Cardiac septum (tissue), 1 donor: ENCODE results near the gene SRGAP2C. TPM values are rescaled to one million over a fixed set of nuclear protein-coding genes. Genes with fewer than 3 reads are reported as not detected.
"Not testable (repeated sequence)": the region's sequence is repeated elsewhere in the genome, so short reads cannot be mapped to it uniquely, and the experiment has no call there.

ENCODE experiments used
- DNase-seq: peaks from one replicate; pipeline ENCODE4 v3.0.0-alpha.2; 2020; ENCODE audit warnings: low spot score
- intact Hi-C: fragments of 100-400 bp; cut with DNase I; formaldehyde crosslinking; loops from one replicate; pipeline ENCODE4 v1.14.0; 2022
- total RNA-seq: library from RNA; stranded (reverse); fragmentation: NEBNext Ultra II Directional; extraction: Animal tissue kit (Norgen Biotek cat#: 25700); gene quantifications from one replicate; pipeline ENCODE4 v1.2.1, GENCODE V29; 2021
- donor health status: DM: no; HTN: no; CAD: no.

Gene SRGAP2C
- total RNA-seq, 1 donor from 2014 or later = 9.8 TPM

DNA sequence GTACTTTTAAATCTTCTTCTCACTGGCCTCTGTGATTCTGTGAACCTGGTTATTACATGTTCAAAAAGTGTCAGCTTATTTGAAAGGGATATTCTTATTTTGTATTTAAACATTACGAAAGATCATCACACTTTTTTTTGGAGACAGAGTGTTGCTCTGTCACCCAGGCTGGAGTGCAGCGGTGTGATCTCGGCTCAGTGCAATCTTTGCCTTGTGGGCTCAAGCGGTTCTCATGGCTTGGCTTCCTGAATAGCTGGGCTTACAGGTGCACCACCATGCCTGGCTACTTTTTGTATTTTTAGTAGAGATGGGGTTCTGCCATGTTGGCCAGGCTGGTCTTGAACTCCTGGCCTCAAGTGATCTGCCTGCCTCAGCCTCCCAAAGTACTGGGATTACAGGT is 82.3 kb downstream of the SRGAP2C start:
- intact Hi-C loops, DNase-seq: not testable (repeated sequence)

GRCh38 chr1:121269309-121269708 is 84.5 kb downstream of the SRGAP2C start:
- DNase-seq, intact Hi-C loops: not testable (repeated sequence)

GRCh38 chr1:121269973-121270372 is 85.2 kb downstream of the SRGAP2C start:
- DNase-seq, intact Hi-C loops: not testable (repeated sequence)

DNA sequence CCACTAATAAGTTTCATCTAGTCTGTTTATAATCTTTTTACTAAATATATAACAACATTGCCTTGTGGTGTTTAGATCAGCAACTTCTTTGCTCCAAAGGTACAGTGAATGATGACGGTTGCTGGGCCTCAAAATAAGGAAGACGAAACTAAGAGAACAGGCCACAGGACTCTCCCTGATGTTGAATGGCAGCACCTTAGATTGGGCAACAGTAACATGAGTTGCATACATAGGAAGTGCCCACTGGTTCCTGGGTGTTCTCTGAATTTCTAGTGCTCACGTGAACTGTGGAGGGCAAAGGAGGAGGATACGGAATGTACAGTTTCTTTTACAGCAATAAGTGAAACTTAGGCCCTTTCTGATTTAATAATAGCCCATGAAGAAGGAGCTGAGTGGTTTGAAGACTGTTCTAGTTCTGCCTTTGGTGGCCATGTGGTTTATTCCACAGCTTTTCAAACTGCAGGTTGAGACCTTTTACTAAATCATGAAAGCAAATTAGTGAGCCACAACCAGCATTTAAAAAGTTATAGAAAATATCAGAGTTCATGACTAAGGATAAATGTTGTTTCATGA is 86.5 kb downstream of the SRGAP2C start:
- intact Hi-C loops = not testable (repeated sequence)

GRCh38 chr1:121275435-121275834 is 90.7 kb downstream of the SRGAP2C start:
- DNase-seq, intact Hi-C loops: not testable (repeated sequence)

More for the DNA sequence above, 86.5 kb downstream of the SRGAP2C start:
- DNase-seq = not testable (repeated sequence)

- DNase-seq, intact Hi-C loops: not testable (repeated sequence)
These were observed 93.4 kb downstream of the SRGAP2C start for GRCh38 chr1:121278202-121278601.

DNA sequence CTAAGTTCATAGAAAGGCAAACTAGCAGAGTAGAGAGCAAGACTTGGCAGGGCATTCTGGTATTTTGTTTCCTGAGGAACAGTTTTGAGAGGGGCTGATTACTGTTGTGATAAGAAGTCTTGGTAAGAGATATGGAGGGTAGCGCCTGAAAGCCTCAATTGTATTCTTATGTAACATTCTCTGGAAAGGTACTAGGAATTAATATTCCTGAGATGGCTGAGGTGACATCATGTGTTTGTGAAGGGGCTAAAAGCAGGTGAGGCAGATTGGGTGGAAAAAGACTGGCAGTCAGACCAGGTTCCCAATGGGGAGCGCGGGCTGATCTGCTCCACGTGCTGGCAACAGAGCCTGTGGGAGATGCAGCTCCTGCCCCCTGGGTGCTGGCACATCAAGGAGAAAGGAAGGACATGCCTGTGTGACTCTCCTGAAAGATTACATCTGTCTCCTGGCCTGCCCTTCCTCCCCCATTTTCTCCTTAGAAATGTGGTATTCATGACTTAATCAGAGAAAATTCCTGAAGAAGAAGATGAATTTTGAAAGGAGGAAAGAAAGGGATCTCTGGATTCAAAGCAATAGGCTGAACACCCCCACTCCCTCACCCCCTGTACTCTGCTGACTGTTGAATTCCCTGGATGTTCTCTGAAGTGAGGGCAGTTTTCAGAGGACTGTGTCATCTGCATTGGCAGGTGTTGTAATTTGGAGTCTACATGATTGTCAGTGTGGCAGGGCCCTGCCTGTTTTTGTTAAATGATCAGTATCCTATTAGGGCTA is 94.2 kb downstream of the SRGAP2C start:
- intact Hi-C loops, DNase-seq: not testable (repeated sequence)

GRCh38 chr1:121279548-121279898 is 94.7 kb downstream of the SRGAP2C start:
- DNase-seq, intact Hi-C loops: not testable (repeated sequence)

GRCh38 chr1:121280699-121281317 is 96.0 kb downstream of the SRGAP2C start:
- intact Hi-C loops, DNase-seq: not testable (repeated sequence)

DNA sequence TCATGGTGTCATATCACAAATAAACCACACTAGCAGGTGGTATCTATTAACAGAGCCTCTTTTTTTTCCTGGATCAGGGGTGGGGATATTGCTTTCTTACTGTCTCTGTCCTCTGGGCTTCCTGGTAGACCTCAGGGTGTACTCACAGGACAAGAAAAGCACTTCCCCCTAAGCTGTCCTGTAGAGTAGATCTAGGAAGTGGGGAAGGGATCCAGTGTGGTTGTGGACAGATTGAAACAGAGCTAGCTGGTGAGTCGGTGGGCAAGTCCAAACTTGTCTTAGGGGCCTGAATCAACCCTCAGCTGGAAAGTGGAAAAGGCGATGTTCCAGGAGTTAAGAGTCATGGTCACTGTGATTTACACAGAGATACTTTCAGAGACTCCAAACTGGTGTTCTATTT is 96.7 kb downstream of the SRGAP2C start:
- DNase-seq, intact Hi-C loops: not testable (repeated sequence)

GRCh38 chr1:121283587-121284180 is 98.9 kb downstream of the SRGAP2C start:
- intact Hi-C loops = not testable (repeated sequence)

DNA sequence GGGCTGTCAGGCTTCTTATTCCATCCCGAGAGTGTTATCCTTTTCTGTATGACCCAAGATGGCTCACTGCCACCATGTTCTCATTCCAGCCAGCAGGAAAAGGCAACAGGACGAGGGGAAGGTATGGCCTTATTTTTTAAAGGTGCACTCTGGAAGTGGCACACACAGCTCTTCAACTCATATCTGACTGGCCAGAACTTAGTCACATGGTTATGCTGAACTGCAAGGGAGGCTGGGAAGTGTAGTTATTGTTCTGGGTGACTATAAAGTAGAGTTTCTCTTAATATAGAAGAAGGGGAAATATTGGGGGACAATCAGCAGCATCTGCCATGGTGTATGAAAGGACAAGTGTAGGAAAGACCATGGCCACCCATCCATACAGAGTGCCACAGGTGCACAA is 107.8 kb downstream of the SRGAP2C start:
- intact Hi-C loops, DNase-seq: not testable (repeated sequence)

More at GRCh38 chr1:121283587-121284180, 98.9 kb downstream of the SRGAP2C start:
- not testable (repeated sequence) for DNase-seq

DNA sequence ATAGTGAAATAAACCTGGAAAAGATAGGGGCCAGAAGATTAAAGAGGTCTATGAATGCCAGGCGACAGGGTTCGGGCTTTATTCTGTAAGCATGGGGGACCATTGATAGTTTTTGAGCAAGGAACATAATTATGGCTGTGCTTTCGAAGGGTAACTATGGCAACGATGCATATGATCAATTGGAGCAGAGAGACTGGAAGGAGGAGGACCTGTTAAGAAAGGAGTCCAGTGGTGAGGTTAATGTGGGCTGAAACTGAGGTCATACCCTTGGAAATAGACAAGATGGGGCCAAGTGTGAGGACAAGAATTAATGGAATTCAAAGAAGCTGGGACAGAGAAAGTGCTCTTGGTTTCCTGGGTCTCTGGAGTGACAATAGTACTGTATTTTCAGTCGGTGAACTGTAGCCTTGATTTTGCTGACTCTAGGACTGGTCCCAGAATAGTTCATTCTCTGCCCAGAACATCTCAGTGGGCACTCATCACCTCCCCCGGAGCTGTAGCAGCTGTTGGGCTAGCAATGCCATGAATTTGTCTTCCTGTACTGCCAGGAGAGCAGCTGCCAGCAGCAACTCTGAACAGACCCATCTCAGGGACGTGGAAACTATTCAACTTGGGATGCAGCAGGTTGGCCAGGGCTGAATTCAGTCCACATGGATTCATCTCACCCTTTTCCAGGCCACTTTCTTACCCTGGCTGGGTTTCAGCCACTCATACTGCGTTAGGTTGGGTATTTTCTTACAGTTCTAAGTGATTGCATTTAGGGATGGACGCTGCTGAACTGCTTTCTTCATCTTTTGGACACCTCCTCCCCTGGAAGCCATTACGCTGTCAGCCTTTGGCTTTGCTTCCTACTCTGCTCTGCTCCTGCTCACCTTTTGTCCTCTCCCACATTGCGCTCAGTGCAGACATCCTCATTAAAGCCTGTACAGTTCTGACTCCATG is 108.8 kb downstream of the SRGAP2C start:
- intact Hi-C loops, DNase-seq: not testable (repeated sequence)

DNA sequence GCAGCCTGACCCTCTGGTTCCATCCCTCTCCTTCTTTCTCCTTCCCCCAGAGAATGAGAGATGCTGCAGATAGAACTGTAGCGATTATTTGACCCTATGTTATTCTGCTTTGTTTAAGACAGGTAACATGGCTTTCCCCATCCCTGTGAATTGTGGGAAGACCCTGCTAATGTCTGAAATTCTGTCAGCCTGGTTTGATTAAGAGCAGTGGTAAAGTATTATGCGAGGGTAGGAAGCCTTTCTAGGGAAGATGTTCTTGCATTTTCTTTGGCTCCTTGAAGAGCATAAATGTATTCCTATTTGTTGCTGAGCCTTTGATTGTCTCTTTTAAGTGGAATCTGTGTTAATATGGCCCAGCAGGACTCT is 109.4 kb downstream of the SRGAP2C start:
- DNase-seq, intact Hi-C loops: not testable (repeated sequence)

- intact Hi-C loops, DNase-seq: not testable (repeated sequence)
These were observed 111.8 kb downstream of the SRGAP2C start for GRCh38 chr1:121296563-121296962.

- DNase-seq, intact Hi-C loops: not testable (repeated sequence)
These were observed 113.8 kb downstream of the SRGAP2C start for GRCh38 chr1:121298529-121298928.

DNA sequence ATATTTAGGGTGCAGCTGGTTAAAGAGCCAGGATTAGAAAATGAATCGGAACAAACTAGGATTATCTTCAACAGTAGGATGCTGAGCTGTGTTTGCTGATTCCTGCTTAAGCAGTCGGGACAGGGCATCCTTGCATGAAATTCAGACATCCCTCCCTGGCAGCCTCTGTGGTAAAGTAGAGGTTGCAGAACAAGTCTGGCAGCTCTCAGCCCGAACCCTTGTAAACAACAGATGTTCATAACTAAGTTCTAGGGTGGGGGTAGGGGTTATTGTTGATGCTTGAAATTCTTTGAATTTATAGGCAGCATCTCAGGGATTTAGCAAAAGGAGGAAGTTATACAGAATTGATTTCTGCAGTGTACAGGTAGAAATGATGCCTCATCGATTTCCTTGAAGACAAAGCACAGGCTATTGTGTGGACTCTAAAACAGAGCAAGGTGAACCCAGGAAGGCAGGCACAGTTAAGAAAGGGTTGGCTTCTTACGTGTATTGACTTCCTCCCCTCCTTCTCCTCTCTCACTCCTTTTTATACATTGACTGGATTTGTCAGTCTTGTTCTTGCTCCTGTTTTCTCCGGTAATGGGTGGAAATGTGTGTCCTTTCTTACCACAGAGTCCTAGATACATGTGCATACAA is 114.9 kb downstream of the SRGAP2C start:
- DNase-seq, intact Hi-C loops: not testable (repeated sequence)

DNA sequence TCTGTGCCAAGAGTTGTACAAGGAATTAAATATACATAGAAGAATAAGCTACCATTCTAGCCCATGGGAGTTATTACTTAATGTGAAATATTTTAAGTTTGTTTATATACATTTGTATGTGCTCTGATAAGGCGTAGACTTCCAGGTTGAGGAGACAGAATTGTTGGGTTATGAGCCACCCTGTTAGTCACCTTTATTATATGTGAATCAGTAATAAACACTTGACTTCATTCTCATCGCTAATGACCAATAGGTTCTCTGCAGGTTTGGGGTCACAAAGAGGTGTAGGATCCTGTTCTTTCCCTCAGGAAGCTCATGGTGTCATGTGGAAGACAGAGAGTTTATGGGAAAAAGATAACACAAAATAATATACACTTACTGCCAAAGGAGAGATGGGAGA is 117.1 kb downstream of the SRGAP2C start:
- DNase-seq, intact Hi-C loops: not testable (repeated sequence)

- peak; percentile 55 for DNase-seq
- intact Hi-C loops = not testable (repeated sequence)
These were observed 123.0 kb downstream of the SRGAP2C start for GRCh38 chr1:121307759-121308158.
